ENCODE measurements around the gene ATXN1.

Gene ATXN1

GRCh38 chr6:16533210-16533609 lies 228.1 kb downstream of the ATXN1 start:
- no peak for DNase-seq (ENCODE audit: low read depth)

DNA sequence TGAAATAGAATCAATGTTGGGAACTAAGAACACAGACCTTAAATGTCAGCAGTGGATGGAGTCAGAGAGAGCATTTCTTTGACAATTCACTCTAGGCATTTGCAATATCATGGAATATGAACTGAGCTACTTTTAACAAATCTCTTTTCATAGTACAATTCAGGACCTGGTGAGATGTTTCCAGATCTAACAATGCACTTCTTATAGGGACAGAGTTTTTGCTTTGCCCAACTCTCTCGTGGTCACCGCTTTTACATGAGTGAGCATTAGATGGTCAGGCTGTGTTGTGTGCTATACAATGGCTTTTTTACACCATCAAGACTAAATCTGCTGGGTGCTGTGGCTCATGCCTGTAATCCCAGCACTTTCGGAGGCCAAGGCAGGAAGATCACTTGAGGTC lies 233.6 kb downstream of the ATXN1 start:
- no peak for DNase-seq (ENCODE audit: low read depth)

DNA sequence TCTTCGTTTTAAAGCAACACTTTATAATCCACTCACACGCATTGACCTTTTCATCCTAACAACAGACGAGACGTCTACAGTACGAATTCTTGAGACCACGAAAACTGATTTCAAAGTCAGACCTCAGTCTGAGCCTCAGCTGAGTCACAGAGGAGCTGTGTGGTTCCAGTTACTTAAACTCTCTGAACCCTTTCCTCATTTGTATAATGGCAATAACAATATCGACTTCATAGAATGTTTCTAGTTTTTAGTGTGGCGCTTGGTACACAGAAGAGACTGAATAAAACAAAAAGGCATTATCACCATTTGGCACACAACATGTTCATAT lies 236.9 kb downstream of the ATXN1 start:
- DNase-seq (ENCODE audit: low read depth) = no peak

GRCh38 chr6:16523606-16524379 lies 237.5 kb downstream of the ATXN1 start:
- DNase-seq (ENCODE audit: low read depth) = no peak

DNA sequence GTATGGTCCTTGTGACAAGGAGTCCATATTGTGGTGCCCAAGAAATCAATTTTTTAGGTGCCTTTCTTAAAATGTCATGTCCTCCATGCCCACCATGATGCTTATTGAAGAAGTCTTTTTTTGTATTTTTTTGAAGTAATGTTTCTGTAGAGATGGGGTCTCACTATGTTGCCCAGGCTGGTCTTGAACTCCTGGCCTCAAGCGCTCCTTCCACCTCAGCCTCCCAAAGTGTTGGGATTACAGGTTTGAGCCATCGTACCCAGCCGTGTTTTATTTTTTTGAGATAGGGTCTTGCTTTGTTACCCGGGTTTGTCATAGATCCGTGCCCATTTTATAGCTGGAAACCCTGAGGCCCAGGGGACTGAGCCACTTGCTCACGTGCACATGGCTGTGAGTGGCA lies 238.3 kb downstream of the ATXN1 start:
- no peak for DNase-seq (ENCODE audit: low read depth)

DNA sequence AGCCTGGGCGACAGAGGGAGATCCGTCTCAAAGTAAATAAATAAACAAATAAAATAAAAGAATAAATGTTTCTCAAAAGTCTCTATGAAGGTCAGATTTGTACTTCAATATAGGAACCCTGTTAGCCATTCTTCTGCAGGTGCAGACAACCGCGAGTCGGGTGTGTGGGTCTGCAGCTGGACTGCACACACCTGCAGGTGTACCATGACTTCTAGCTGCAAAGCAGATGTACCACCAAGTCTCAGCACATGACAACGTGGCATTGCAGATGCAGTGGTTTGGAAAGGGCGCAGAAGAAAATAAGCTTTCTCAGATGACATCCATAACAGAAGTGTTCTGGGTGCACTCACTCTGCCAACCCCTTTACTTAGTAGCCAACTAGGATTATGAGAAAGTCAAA lies 239.7 kb downstream of the ATXN1 start:
- DNase-seq (ENCODE audit: low read depth) = no peak

GRCh38 chr6:16519265-16520242 lies 241.7 kb downstream of the ATXN1 start:
- DNase-seq (ENCODE audit: low read depth) = no peak

- DNase-seq (ENCODE audit: low read depth) = no peak
Measured at GRCh38 chr6:16518265-16518664, 243.0 kb downstream of the ATXN1 start.

GRCh38 chr6:16514249-16514648 lies 247.0 kb downstream of the ATXN1 start:
- DNase-seq (ENCODE audit: low read depth) = no peak

GRCh38 chr6:16512544-16513290 lies 248.5 kb downstream of the ATXN1 start:
- DNase-seq (ENCODE audit: low read depth) = no peak

GRCh38 chr6:16511723-16512489 lies 249.4 kb downstream of the ATXN1 start:
- DNase-seq (ENCODE audit: low read depth) = no peak

DNA sequence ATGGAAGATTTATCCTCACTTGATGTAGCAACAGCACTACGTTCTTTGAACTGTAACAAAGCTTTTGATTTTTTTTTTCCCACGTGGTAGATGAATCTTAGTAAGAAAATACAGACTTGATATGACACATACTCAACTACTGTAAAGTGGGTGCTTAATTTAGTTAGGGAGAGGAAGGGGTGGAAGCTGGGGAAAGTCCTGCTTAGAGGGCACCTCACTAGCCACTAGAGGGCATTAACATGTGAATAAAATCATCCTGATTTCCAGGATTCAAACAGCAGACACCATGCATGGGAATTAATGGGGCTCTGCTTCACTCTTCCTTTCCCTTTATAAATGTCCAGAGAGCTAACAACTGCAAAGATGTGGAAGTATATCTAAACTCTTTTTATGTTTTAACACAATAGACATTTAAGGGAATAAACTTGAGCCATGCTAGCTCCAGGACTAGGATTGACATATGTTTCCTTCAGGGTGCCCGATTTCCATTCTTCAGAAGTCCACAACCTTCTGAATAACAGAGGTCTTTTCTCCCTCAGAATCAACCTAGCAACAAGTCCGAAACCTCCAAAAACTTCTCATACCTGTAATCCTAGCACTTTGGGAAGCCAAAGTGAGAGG lies 250.1 kb downstream of the ATXN1 start:
- DNase-seq (ENCODE audit: low read depth) = no peak

DNA sequence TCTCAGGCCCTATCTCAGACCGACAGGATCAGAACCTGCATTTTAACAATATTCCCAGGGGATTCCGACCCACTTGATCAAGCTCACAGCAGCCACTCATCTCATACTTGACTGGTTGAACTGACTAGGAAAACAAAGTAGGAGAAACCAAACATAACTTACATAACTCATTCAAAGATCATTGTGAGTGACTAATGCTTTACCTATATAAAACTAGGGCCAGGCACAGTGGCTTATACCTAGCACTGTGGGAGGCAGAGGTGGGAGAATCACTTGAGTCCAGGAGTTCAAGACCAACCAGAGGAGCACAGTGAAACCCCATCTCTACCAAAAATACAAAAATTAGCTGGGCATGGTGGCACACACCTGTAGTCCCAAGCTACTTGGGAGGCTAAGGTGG lies 251.0 kb downstream of the ATXN1 start:
- DNase-seq (ENCODE audit: low read depth) = no peak

DNA sequence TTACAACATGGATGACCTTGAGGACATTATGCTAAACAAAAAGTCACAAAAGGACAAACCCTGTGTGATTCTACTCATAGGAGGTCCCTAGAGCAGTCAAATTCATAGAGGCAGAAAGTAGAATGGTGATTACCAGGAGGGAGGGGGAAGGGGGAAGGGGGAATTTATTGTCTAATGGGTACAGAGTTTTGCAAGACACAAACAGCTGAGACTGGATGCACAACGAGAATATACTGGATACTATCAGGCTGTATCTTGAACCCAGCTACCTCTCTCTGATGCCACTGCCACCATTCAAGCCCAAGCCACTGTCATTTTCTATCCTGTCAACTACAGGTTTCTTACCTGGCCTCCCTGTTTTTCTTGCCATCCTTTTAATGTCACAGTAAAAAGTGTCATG lies 252.3 kb downstream of the ATXN1 start:
- DNase-seq (ENCODE audit: low read depth) = no peak

GRCh38 chr6:16505711-16506357 lies 255.4 kb downstream of the ATXN1 start:
- DNase-seq (ENCODE audit: low read depth) = no peak

GRCh38 chr6:16504609-16505008 lies 256.7 kb downstream of the ATXN1 start:
- DNase-seq (ENCODE audit: low read depth) = no peak

DNA sequence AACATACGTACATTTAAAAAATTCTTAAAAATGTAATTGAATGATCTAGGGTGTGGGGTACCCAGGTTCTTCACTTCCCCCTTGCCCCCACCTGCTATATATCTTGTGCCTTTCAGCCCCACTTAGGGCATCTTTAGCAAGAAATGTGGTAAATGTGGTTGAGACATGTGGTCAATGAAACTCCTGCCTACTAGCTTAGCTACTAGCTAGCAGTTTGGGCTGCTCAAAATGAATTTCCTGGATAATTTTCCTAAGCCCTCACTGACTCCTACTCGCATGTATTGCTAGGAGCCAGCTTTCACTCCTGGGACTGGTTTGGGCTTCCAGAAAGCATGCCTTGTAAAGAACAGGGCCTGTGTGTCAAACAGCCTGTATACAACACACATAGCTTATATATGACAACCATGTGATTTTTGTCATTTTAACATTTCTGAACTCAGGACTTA lies 257.3 kb downstream of the ATXN1 start:
- DNase-seq (ENCODE audit: low read depth) = no peak

GRCh38 chr6:16503241-16503775 lies 258.0 kb downstream of the ATXN1 start:
- no peak for DNase-seq (ENCODE audit: low read depth)

DNA sequence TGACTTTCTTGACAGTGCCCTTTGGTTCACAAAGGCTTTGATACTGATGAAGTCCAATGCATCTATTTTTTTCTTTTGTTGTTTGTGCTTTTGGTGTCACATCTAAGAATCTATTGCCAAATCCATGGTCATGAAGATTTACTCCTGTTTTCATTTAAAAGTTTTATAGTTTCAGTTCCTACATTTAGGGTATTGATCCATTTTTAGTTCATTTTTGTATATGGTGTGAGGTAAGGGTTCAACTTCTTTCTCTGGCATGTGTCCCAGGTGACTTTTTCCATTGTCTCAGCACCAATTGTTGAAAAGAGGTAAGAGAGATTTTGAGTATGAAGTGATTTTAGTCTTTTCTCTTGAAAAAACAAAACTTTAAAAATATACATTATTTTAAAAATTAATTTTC lies 262.3 kb downstream of the ATXN1 start:
- no peak for DNase-seq (ENCODE audit: low read depth)

- DNase-seq (ENCODE audit: low read depth) = no peak
Measured at GRCh38 chr6:16498237-16498636, 263.0 kb downstream of the ATXN1 start.
